ENCODE results near the gene OTOG. TPM values are rescaled to one million over a fixed set of nuclear protein-coding genes. Genes with fewer than 3 reads are reported as not detected.

OTOG gene
- total and polyA plus RNA-seq, 2 donors (not counting 3 experiments of a cell fraction or from before 2014, with no cell fraction given), result not detected

- no TSS peak for BruUV-seq (replicated peaks)
Measured at GRCh38 chr11:17604201-17604914, 57.3 kb downstream of the OTOG start.

More at GRCh38 chr11:17604201-17604914, 57.3 kb downstream of the OTOG start:
- no peak for FAIRE-seq
- H3K9ac ChIP-seq (replicated peaks; ENCODE audit: extremely low read depth, insufficient read depth, low read length), result no peak overlapping the region
- TF ChIP-seq GATA2 (IDR thresholded peaks at IDR 0.05; ENCODE audit: insufficient read depth, insufficient read length, low read depth, low read length) (no peak), POLR2A (IDR thresholded peaks at IDR 0.05; ENCODE audit: low read depth, low read length) (no peak), FOS (IDR thresholded peaks at IDR 0.05; ENCODE audit: borderline replicate concordance, insufficient read depth, low read length) (no peak), JUN (IDR thresholded peaks at IDR 0.05; ENCODE audit: borderline replicate concordance, insufficient read depth, insufficient read length, low read depth) (no peak), MAX (IDR thresholded peaks at IDR 0.05; ENCODE audit: insufficient read depth, insufficient read length) (no peak), EZH2 (IDR thresholded peaks at IDR 0.05; ENCODE audit: borderline replicate concordance, low read depth, low read length, severe bottlenecking) (no peak)
- TF ChIP-seq, protein P1, sequence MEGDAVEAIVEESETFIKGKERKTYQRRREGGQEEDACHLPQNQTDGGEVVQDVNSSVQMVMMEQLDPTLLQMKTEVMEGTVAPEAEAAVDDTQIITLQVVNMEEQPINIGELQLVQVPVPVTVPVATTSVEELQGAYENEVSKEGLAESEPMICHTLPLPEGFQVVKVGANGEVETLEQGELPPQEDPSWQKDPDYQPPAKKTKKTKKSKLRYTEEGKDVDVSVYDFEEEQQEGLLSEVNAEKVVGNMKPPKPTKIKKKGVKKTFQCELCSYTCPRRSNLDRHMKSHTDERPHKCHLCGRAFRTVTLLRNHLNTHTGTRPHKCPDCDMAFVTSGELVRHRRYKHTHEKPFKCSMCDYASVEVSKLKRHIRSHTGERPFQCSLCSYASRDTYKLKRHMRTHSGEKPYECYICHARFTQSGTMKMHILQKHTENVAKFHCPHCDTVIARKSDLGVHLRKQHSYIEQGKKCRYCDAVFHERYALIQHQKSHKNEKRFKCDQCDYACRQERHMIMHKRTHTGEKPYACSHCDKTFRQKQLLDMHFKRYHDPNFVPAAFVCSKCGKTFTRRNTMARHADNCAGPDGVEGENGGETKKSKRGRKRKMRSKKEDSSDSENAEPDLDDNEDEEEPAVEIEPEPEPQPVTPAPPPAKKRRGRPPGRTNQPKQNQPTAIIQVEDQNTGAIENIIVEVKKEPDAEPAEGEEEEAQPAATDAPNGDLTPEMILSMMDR (IDR thresholded peaks at IDR 0.05; ENCODE audit: extremely low read depth in 1 of 2, insufficient read depth in 1 of 2, low read depth in 1 of 2, low read length in 2 of 2), result no peak
- no peaks in the 10 kb centered on the region for H3K9me3 ChIP-seq (replicated peaks; ENCODE audit: control insufficient read depth, insufficient read depth, low read length)
- H2AFZ ChIP-seq (ENCODE audit: low read depth, low read length), result no peak overlapping the region
- no peaks in the 10 kb centered on the region for H3K79me2 ChIP-seq (ENCODE audit: control insufficient read depth, insufficient read depth, low read length)
- no peaks in the 10 kb centered on the region for H3K36me3 ChIP-seq (ENCODE audit: control insufficient read depth in 2 of 2, extremely low read depth in 1 of 2, insufficient read depth in 2 of 2, low read length in 2 of 2)
- H4K20me1 ChIP-seq (replicated peaks; ENCODE audit: control insufficient read depth, extremely low read depth, insufficient read depth, low read length), result no peaks in the 10 kb centered on the region
- intact Hi-C loops (cut with micrococcal nuclease), result no loop called here
- no peaks in the 10 kb centered on the region for H3K4me1 ChIP-seq (ENCODE audit: control insufficient read depth, extremely low read depth, insufficient read depth, low read length)
- no peak overlapping the region for H3K27ac ChIP-seq (ENCODE audit: insufficient read depth, low read depth, low read length)
- H3K27me3 ChIP-seq (ENCODE audit: control insufficient read depth in 2 of 2, insufficient read depth in 2 of 2, low read length in 2 of 2), result no peaks in the 10 kb centered on the region
- ChIA-PET CTCF (interaction anchor here (1.9 kb wide), 1 partner anchor 127 kb away, joined by 8 read pairs; no protein-coding TSS in a partner anchor), POLR2A (no interaction called here)
- H3K4me2 ChIP-seq (ENCODE audit: insufficient read depth, low read length), result no peak overlapping the region
- no peaks in the 10 kb centered on the region for H3K9me1 ChIP-seq (replicated peaks; ENCODE audit: control insufficient read depth, extremely low read depth, insufficient read depth, low read length)
- dilution Hi-C loops (cut with MboI; ENCODE audit: extremely low pct_ligation_motif_present, low sequenced_read_pairs), result no loop called here
- DNase-seq (ENCODE audit: low read depth, low spot score), result no peak
- H3K4me3 ChIP-seq (replicated peaks in 1 of 3; ENCODE audit: insufficient read depth in 1 of 3, low read depth in 1 of 3, low read length in 3 of 3), result no peak overlapping the region

Measured in endothelial cell of umbilical vein (primary cell).